D721Med (cell line): ENCODE results near the gene USP24.
"Not testable (repeated sequence)": the region's sequence is repeated elsewhere in the genome, so short reads cannot be mapped to it uniquely, and the experiment has no call there.

Source experiments
- DNase-seq: peaks from one replicate; pipeline ENCODE4 v3.0.0; 2011; ENCODE audit warnings: low spot score; ENCODE audit not compliant: insufficient read length
- FAIRE-seq: peaks from 2 replicates; lab custom pipeline; 2011; peaks lifted over from hg19 to GRCh38; lab: Jason Lieb, UNC
- CTCF ChIP-seq: IDR thresholded peaks from 2 replicates; pipeline ENCODE4 v1.5.1; 2012; ENCODE audit warnings: mild to moderate bottlenecking, control low read depth; ENCODE audit not compliant: insufficient read depth; ENCODE audit errors: missing control alignments

Gene USP24

GRCh38 chr1:55035904-55036303 is 179.3 kb downstream of the USP24 start:
- FAIRE-seq, result no peak
- TF ChIP-seq CTCF, result no peak
- no peak for DNase-seq

GRCh38 chr1:55034476-55035133 is 180.6 kb downstream of the USP24 start:
- DNase-seq (no peak), FAIRE-seq (no peak)
- TF ChIP-seq CTCF, result no peak

- FAIRE-seq, result no peak
- no peak for DNase-seq
- TF ChIP-seq CTCF, result no peak
These were observed 181.9 kb downstream of the USP24 start for GRCh38 chr1:55033265-55033614.

DNA sequence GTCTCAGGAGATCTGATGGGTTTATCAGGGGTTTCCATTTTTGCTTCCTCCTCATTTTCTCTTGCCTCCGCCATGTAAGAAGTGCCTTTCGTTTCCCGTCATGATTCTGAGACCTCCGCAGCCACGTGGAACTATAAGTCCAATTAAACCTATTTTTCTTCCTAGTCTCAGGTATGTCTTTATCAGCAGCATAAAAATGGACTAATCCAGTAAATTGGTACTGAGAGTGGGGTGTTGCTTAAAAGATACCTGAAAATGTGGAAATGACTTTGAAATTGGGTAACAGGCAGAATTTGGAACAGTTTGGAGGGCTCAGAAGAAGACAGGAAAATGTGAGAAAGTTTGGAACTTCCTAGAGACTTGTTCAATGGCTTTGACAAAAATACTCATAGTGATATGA is 184.1 kb downstream of the USP24 start:
- FAIRE-seq, DNase-seq: not testable (repeated sequence)

- FAIRE-seq, DNase-seq: not testable (repeated sequence)
These were observed 188.5 kb downstream of the USP24 start for GRCh38 chr1:55026682-55027081.

GRCh38 chr1:55024163-55024562 is 191.0 kb downstream of the USP24 start:
- DNase-seq, FAIRE-seq: not testable (repeated sequence)

GRCh38 chr1:55021942-55022546 is 193.1 kb downstream of the USP24 start:
- TF ChIP-seq CTCF, result peak; percentile 68
- FAIRE-seq, result no peak

DNA sequence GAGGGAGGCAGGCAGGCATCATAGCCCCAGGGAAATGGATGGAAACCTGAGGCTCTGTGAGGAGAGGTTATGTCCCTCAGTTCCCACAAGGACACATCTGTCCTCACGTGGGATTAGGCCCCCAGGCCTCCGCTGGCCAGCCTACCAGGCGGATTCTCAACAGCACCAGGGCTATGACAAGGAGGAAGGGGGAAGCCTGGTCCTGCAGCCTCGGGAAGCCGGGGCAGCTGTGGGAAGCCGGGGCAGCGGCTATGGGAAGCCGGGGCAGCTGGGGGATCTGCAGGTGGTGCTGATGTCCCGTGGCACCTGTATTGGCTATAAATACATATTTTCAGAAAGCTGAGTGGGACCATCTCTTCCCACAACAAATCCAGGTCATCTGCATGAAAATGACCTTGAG is 196.8 kb downstream of the USP24 start:
- FAIRE-seq, result no peak
- DNase-seq, result no peak
- no peak for TF ChIP-seq CTCF

More at GRCh38 chr1:55021942-55022546, 193.1 kb downstream of the USP24 start:
- peak; percentile 82 for DNase-seq
